ENCODE data around the gene NEDD9. TPM values are rescaled to one million over a fixed set of nuclear protein-coding genes. Genes with fewer than 3 reads are reported as not detected.
A peak's percentile ranks its signal among the peaks of the same experiment; 100 is the strongest.

Gene NEDD9
- polyA plus RNA-seq, 3 donors: 18.2 to 35.9 (median 33.0) TPM

GRCh38 chr6:11153447-11153846 lies 79.0 kb downstream of the NEDD9 start:
- H3K4me1 Mint-ChIP-seq: peaks cover 10% of the 10 kb centered on the region
- peak overlapping the region in 2 of 3 experiments; percentile 61 to 69 for H3K4me3 ChIP-seq (replicated peaks in 1 of 3; ENCODE audit: low read depth in 2 of 3, low read length in 3 of 3)
- TF ChIP-seq CTCF (IDR thresholded peaks at IDR 0.05): no peak
- H3K27me3 ChIP-seq (ENCODE audit: control insufficient read depth in 2 of 2, insufficient read depth in 2 of 2, low read length in 2 of 2): no peaks in the 10 kb centered on the region
- no peaks in the 10 kb centered on the region for H3K79me2 ChIP-seq (ENCODE audit: insufficient read depth, low read length)
- no peak overlapping the region for H3K27ac Mint-ChIP-seq
- H3K36me3 Mint-ChIP-seq: no peaks in the 10 kb centered on the region
- H3K4me3 Mint-ChIP-seq: peak overlapping the region; percentile 70 to 90
- no peak overlapping the region for H3K9ac ChIP-seq (ENCODE audit: insufficient read depth, low read length, poor library complexity, severe bottlenecking)
- H3K27ac ChIP-seq (ENCODE audit: low read depth in 1 of 2, low read length in 2 of 2): no peak overlapping the region
- no peaks in the 10 kb centered on the region for H3K4me1 ChIP-seq (ENCODE audit: control insufficient read depth in 1 of 2, insufficient read depth in 2 of 2, low read length in 2 of 2)
- H2AFZ ChIP-seq (ENCODE audit: insufficient read depth, low read depth, low read length, poor library complexity, severe bottlenecking): peak overlapping the region; percentile 64
- H3K27me3 Mint-ChIP-seq (ENCODE audit: low read depth in 3 of 3): peaks cover 0 to 3% (median 3%) of the 10 kb centered on the region in 3 donors
- no CpG with 5 or more reads among the region's 6 CpGs for WGBS (ENCODE audit: insufficient coverage)
- H3K4me2 ChIP-seq (replicated peaks; ENCODE audit: extremely low read depth, low read length, poor library complexity, severe bottlenecking): peak overlapping the region; percentile 54
- H3K9me3 Mint-ChIP-seq: peaks cover 0 to 3% (median 0%) of the 10 kb centered on the region in 7 donors
- H4K20me1 ChIP-seq (ENCODE audit: insufficient read depth, low read length): no peaks in the 10 kb centered on the region
- intact Hi-C loops (cut with micrococcal nuclease): no loop called here
- H3K36me3 ChIP-seq (replicated peaks in 1 of 2; ENCODE audit: control insufficient read depth in 1 of 2, insufficient read depth in 2 of 2, low read length in 2 of 2): no peaks in the 10 kb centered on the region
- H3K9me3 ChIP-seq (replicated peaks in 1 of 2; ENCODE audit: control insufficient read depth in 1 of 2, insufficient read depth in 1 of 2, low read length in 2 of 2): no peaks in the 10 kb centered on the region
- no peak for DNase-seq

- Mint-ChIP-seq H3K27me3 (ENCODE audit: low read depth in 3 of 3) (peaks cover 0 to 5% (median 3%) of the 10 kb centered on the region in 3 donors), H3K4me1 (peaks cover 10% of the 10 kb centered on the region), H3K36me3 (no peaks in the 10 kb centered on the region), H3K4me3 (no peak overlapping the region), H3K27ac (no peak overlapping the region), H3K9me3 (peaks cover 0 to 3% (median 0%) of the 10 kb centered on the region in 7 donors)
- Histone ChIP-seq H3K9ac (ENCODE audit: insufficient read depth, low read length, poor library complexity, severe bottlenecking) (no peak overlapping the region), H3K36me3 (replicated peaks in 1 of 2; ENCODE audit: control insufficient read depth in 1 of 2, insufficient read depth in 2 of 2, low read length in 2 of 2) (no peaks in the 10 kb centered on the region), H3K9me3 (replicated peaks in 1 of 2; ENCODE audit: control insufficient read depth in 1 of 2, insufficient read depth in 1 of 2, low read length in 2 of 2) (no peaks in the 10 kb centered on the region), H3K27me3 (ENCODE audit: control insufficient read depth in 2 of 2, insufficient read depth in 2 of 2, low read length in 2 of 2) (no peaks in the 10 kb centered on the region), H3K4me3 (replicated peaks in 1 of 3; ENCODE audit: low read depth in 2 of 3, low read length in 3 of 3) (no peak overlapping the region), H4K20me1 (ENCODE audit: insufficient read depth, low read length) (no peaks in the 10 kb centered on the region), H3K4me1 (ENCODE audit: control insufficient read depth in 1 of 2, insufficient read depth in 2 of 2, low read length in 2 of 2) (no peaks in the 10 kb centered on the region), H3K4me2 (replicated peaks; ENCODE audit: extremely low read depth, low read length, poor library complexity, severe bottlenecking) (no peak overlapping the region), H3K79me2 (ENCODE audit: insufficient read depth, low read length) (no peaks in the 10 kb centered on the region), H2AFZ (ENCODE audit: insufficient read depth, low read depth, low read length, poor library complexity, severe bottlenecking) (no peak overlapping the region), H3K27ac (ENCODE audit: low read depth in 1 of 2, low read length in 2 of 2) (no peak overlapping the region)
- no peak for TF ChIP-seq CTCF (IDR thresholded peaks at IDR 0.05)
- intact Hi-C loops (cut with micrococcal nuclease): no loop called here
- DNase-seq: no peak
Observed at GRCh38 chr6:11152581-11152980, 79.9 kb downstream of the NEDD9 start.

All from CD14-positive monocyte (primary cell).